KMS-11 (cell line): ENCODE measurements around the gene DAZAP1.

Experiments
- H2AFZ ChIP-seq: fragments of 200-600 bp; sonication (generic); 2 replicates; pipeline ENCODE4 v1.6.1; 2016; ENCODE audit warnings: antibody characterized with exemption, mixed run types, low read depth
- H3K27ac ChIP-seq: fragments of 200-600 bp; sonication (generic); 2 replicates; pipeline ENCODE4 v1.6.1; 2016; ENCODE audit warnings: mild to moderate bottlenecking, mixed run types
- H3K27me3 ChIP-seq: fragments of 200-600 bp; sonication (generic); 2 replicates; pipeline ENCODE4 v1.6.1; 2017; ENCODE audit warnings: mild to moderate bottlenecking, low read depth, mixed run types, moderate library complexity; ENCODE audit not compliant: insufficient read depth
- H3K36me3 ChIP-seq: fragments of 200-600 bp; sonication (generic); 2 replicates; pipeline ENCODE4 v1.6.1; 2017; ENCODE audit warnings: mild to moderate bottlenecking, mixed run types; ENCODE audit not compliant: insufficient read depth
- H3K4me1 ChIP-seq: fragments of 200-600 bp; sonication (generic); 2 replicates; pipeline ENCODE4 v1.6.1; 2016; ENCODE audit warnings: mild to moderate bottlenecking, low read depth, mixed run types; ENCODE audit not compliant: poor library complexity, severe bottlenecking
- H3K4me2 ChIP-seq: fragments of 200-600 bp; sonication (generic); 2 replicates; pipeline ENCODE4 v1.7.0; 2016; ENCODE audit warnings: mild to moderate bottlenecking, mixed run types
- H3K4me3 ChIP-seq: fragments of 200-600 bp; sonication (generic); IDR thresholded peaks from 2 replicates; pipeline ENCODE4 v1.6.1; 2017; ENCODE audit warnings: low read depth, low read length, mixed read lengths; ENCODE audit not compliant: insufficient read depth
- H3K79me2 ChIP-seq: fragments of 200-600 bp; sonication (generic); 2 replicates; pipeline ENCODE4 v1.6.1; 2016; ENCODE audit warnings: low read depth, mixed run types; ENCODE audit not compliant: insufficient read depth
- H3K9ac ChIP-seq: fragments of 200-600 bp; sonication (generic); 2 replicates; pipeline ENCODE4 v1.6.1; 2016; ENCODE audit warnings: mild to moderate bottlenecking, mixed run types
- H4K20me1 ChIP-seq: fragments of 200-600 bp; sonication (generic); 2 replicates; pipeline ENCODE4 v1.6.1; 2016; ENCODE audit warnings: mild to moderate bottlenecking, mixed run types; ENCODE audit not compliant: insufficient read depth
- TF ChIP-seq, protein P1 (sequence below): fragments of 200-600 bp; sonication (generic); conservative IDR thresholded peaks from 2 replicates; pipeline ENCODE4 v1.6.1; 2017; ENCODE audit warnings: low read depth, mild to moderate bottlenecking, antibody characterized with exemption, low read length, moderate library complexity, mixed read lengths

Gene DAZAP1

DNA sequence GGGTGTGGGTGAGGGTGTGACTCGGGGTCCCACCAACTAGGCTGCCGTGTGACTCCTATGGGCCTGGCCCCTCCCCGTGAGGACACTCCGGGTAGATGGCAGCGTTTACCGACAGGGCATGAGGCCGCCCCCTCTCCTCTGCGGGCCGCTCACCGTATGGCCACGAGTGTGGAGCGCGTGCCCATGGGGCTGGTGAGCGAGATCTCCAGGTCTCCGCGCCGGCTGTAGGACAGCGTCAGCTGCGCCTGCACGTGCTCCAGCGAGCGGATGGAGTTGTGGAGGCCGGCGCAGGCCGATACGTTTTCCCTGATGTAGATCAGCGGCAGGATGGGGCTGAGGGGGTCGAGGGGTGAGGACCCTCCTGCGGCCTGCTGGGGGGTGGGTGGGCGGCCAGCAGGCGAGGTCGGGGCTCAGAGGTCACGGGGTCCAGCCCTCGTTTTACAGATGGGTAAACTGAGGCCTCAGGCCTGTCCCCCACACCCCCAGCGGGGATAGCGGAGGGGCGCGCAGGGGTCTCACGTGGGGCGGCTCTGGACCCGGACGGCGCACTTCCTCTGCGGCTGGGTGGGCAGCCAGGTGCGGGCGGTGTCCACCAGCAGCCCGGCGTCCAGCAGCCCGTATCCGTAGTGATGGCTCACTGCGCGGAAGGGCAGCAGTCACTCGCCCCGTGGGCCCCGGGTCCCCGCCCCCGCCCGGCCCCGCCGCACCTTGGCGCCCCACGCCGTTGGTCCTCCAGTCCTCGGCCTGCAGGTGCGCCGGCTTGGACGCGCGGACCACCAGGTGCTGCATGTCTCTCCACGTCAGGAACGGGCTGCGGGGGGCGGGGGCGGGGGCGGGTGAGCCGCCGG, 76.0 kb downstream of the DAZAP1 start:
- no peak overlapping the region for H3K9ac ChIP-seq
- H3K4me3 ChIP-seq, result no peak overlapping the region
- H3K79me2 ChIP-seq, result peaks cover 3% of the 10 kb centered on the region
- H3K27me3 ChIP-seq, result peaks cover 48% of the 10 kb centered on the region
- H3K4me1 ChIP-seq, result no peaks in the 10 kb centered on the region
- TF ChIP-seq, protein P1, sequence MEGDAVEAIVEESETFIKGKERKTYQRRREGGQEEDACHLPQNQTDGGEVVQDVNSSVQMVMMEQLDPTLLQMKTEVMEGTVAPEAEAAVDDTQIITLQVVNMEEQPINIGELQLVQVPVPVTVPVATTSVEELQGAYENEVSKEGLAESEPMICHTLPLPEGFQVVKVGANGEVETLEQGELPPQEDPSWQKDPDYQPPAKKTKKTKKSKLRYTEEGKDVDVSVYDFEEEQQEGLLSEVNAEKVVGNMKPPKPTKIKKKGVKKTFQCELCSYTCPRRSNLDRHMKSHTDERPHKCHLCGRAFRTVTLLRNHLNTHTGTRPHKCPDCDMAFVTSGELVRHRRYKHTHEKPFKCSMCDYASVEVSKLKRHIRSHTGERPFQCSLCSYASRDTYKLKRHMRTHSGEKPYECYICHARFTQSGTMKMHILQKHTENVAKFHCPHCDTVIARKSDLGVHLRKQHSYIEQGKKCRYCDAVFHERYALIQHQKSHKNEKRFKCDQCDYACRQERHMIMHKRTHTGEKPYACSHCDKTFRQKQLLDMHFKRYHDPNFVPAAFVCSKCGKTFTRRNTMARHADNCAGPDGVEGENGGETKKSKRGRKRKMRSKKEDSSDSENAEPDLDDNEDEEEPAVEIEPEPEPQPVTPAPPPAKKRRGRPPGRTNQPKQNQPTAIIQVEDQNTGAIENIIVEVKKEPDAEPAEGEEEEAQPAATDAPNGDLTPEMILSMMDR, result no peak
- no peaks in the 10 kb centered on the region for H4K20me1 ChIP-seq
- no peak overlapping the region for H3K27ac ChIP-seq
- H3K4me2 ChIP-seq, result no peak overlapping the region
- H3K36me3 ChIP-seq, result no peaks in the 10 kb centered on the region
- no peak overlapping the region for H2AFZ ChIP-seq

DNA sequence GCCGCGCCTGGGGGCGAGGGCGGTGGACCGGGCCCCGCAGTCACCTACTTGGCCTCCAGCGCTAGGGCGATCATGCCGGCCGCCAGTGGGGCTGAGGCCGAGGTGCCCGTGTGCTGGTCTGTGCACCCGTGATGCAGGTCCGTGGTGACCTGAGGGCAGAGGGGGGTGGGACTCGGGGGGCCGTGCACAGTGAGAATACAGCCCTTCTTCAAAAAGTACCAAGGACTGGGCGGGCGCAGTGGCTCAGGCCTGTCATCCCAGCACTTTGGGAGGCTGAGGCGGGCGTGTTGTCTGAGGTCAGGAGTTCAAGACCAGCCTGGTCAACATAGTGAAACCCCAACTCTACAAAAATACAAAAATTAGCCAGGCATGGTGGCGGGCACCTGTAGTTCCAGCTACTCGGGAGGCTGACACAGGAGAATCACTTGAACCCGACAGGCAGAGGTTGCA, 76.6 kb downstream of the DAZAP1 start:
- H3K4me2 ChIP-seq, result no peak overlapping the region
- TF ChIP-seq, protein P1, result no peak
- peaks cover under 1% of the 10 kb centered on the region for H3K4me1 ChIP-seq
- H3K27me3 ChIP-seq, result peaks cover 48% of the 10 kb centered on the region
- no peak overlapping the region for H3K4me3 ChIP-seq
- no peak overlapping the region for H2AFZ ChIP-seq
- H4K20me1 ChIP-seq, result no peaks in the 10 kb centered on the region
- H3K9ac ChIP-seq, result no peak overlapping the region
- H3K36me3 ChIP-seq, result no peaks in the 10 kb centered on the region
- no peak overlapping the region for H3K27ac ChIP-seq
- no peaks in the 10 kb centered on the region for H3K79me2 ChIP-seq
